Activated CD4-positive, alpha-beta T cell treated with anti-CD3 and anti-CD28 coated beads, Interleukin-2, amount 10 ng/mL, durations not matched to agents 24 days and 14 days (primary cell): ENCODE results near the gene SLC22A2. TPM values are rescaled to one million over a fixed set of nuclear protein-coding genes. Genes with fewer than 3 reads are reported as not detected.

Source experiments
- DNase-seq: peaks from one replicate; pipeline ENCODE4 v3.0.0; 2022
- H3K27ac Mint-ChIP-seq: one replicate; pipeline ENCODE4 v1.8.0; 2022; ENCODE audit warnings: mild to moderate bottlenecking, mixed read lengths
- H3K27me3 Mint-ChIP-seq: one replicate; pipeline ENCODE4 v1.8.0; 2022; ENCODE audit warnings: mixed read lengths
- H3K36me3 Mint-ChIP-seq: one replicate; pipeline ENCODE4 v1.8.0; 2022; ENCODE audit warnings: low read depth, mild to moderate bottlenecking, mixed read lengths
- H3K4me1 Mint-ChIP-seq: one replicate; pipeline ENCODE4 v1.8.0; 2021; ENCODE audit warnings: mixed read lengths
- H3K4me3 Mint-ChIP-seq: one replicate; pipeline ENCODE4 v1.8.0; 2022; ENCODE audit warnings: mild to moderate bottlenecking, moderate library complexity, mixed read lengths
- H3K9me3 Mint-ChIP-seq: one replicate; pipeline ENCODE4 v1.8.0; 2021; ENCODE audit warnings: mixed read lengths
- intact Hi-C: fragments of 100-400 bp; cut with micrococcal nuclease; formaldehyde crosslinking; loops from one replicate; pipeline ENCODE4 v1.15.1; 2023
- total RNA-seq: library from RNA; stranded (reverse); gene quantifications from 2 replicates; pipeline ENCODE4 v1.2.3, GENCODE V29; 2022

The SLC22A2 gene
- total RNA-seq, 1 donor from 2014 or later, result not detected

- no peak for DNase-seq
- peaks cover 3% of the 10 kb centered on the region for H3K4me1 Mint-ChIP-seq
- intact Hi-C loops, result no loop called here
- H3K36me3 Mint-ChIP-seq, result no peaks in the 10 kb centered on the region
- H3K27me3 Mint-ChIP-seq, result peaks cover 6% of the 10 kb centered on the region
- H3K27ac Mint-ChIP-seq, result no peak overlapping the region
- H3K4me3 Mint-ChIP-seq, result no peak overlapping the region
- no peaks in the 10 kb centered on the region for H3K9me3 Mint-ChIP-seq
Measured at GRCh38 chr6:160265869-160266476, 7.4 kb upstream of the SLC22A2 start.

- Mint-ChIP-seq H3K9me3 (no peaks in the 10 kb centered on the region), H3K4me1 (peaks cover 3% of the 10 kb centered on the region), H3K4me3 (no peak overlapping the region), H3K36me3 (no peaks in the 10 kb centered on the region), H3K27ac (no peak overlapping the region), H3K27me3 (peaks cover 6% of the 10 kb centered on the region)
- intact Hi-C loops, result no loop called here
- DNase-seq, result no peak
Measured at GRCh38 chr6:160264061-160264612, 5.5 kb upstream of the SLC22A2 start.

- no peak for DNase-seq
- Mint-ChIP-seq H3K36me3 (no peaks in the 10 kb centered on the region), H3K27ac (no peak overlapping the region), H3K4me3 (no peak overlapping the region), H3K9me3 (no peaks in the 10 kb centered on the region), H3K27me3 (peaks cover 6% of the 10 kb centered on the region), H3K4me1 (peaks cover 3% of the 10 kb centered on the region)
- intact Hi-C loops, result no loop called here
Measured at GRCh38 chr6:160263196-160263939, 4.7 kb upstream of the SLC22A2 start.

- no peak for DNase-seq
- Mint-ChIP-seq H3K4me3 (no peak overlapping the region), H3K9me3 (no peaks in the 10 kb centered on the region), H3K27me3 (no peaks in the 10 kb centered on the region), H3K4me1 (peaks cover 3% of the 10 kb centered on the region), H3K36me3 (no peaks in the 10 kb centered on the region), H3K27ac (no peak overlapping the region)
- intact Hi-C loops, result no loop called here
Measured at GRCh38 chr6:160261991-160262680, 3.5 kb upstream of the SLC22A2 start.

GRCh38 chr6:160260803-160261450, 2.3 kb upstream of the SLC22A2 start:
- H3K36me3 Mint-ChIP-seq, result no peaks in the 10 kb centered on the region
- no peaks in the 10 kb centered on the region for H3K9me3 Mint-ChIP-seq
- DNase-seq, result no peak
- no peak overlapping the region for H3K4me3 Mint-ChIP-seq
- H3K4me1 Mint-ChIP-seq, result no peaks in the 10 kb centered on the region
- H3K27ac Mint-ChIP-seq, result no peak overlapping the region
- intact Hi-C loops, result no loop called here
- H3K27me3 Mint-ChIP-seq, result no peaks in the 10 kb centered on the region

- intact Hi-C loops, result no loop called here
- no peak for DNase-seq
- H3K36me3 Mint-ChIP-seq, result no peaks in the 10 kb centered on the region
- no peaks in the 10 kb centered on the region for H3K9me3 Mint-ChIP-seq
- H3K4me1 Mint-ChIP-seq, result no peaks in the 10 kb centered on the region
- H3K27ac Mint-ChIP-seq, result no peak overlapping the region
- H3K27me3 Mint-ChIP-seq, result no peaks in the 10 kb centered on the region
- no peak overlapping the region for H3K4me3 Mint-ChIP-seq
Measured at GRCh38 chr6:160260367-160260766, 1.7 kb upstream of the SLC22A2 start.

GRCh38 chr6:160259598-160259997, 977 bp upstream of the SLC22A2 start:
- Mint-ChIP-seq H3K4me1 (no peaks in the 10 kb centered on the region), H3K27me3 (no peaks in the 10 kb centered on the region), H3K27ac (no peak overlapping the region), H3K4me3 (no peak overlapping the region), H3K36me3 (no peaks in the 10 kb centered on the region), H3K9me3 (no peaks in the 10 kb centered on the region)
- intact Hi-C loops, result no loop called here
- DNase-seq, result no peak

- DNase-seq, result no peak
- intact Hi-C loops, result no loop called here
- no peak overlapping the region for H3K27ac Mint-ChIP-seq
- H3K27me3 Mint-ChIP-seq, result peaks cover 2% of the 10 kb centered on the region
- no peaks in the 10 kb centered on the region for H3K36me3 Mint-ChIP-seq
- H3K4me3 Mint-ChIP-seq, result no peak overlapping the region
- H3K9me3 Mint-ChIP-seq, result no peaks in the 10 kb centered on the region
- no peaks in the 10 kb centered on the region for H3K4me1 Mint-ChIP-seq
Measured at GRCh38 chr6:160259143-160259425, 463 bp upstream of the SLC22A2 start.

- intact Hi-C loops, result no loop called here
- Mint-ChIP-seq H3K4me3 (no peak overlapping the region), H3K4me1 (peaks cover 2% of the 10 kb centered on the region), H3K36me3 (no peaks in the 10 kb centered on the region), H3K27ac (no peak overlapping the region), H3K27me3 (peaks cover 4% of the 10 kb centered on the region), H3K9me3 (no peaks in the 10 kb centered on the region)
- DNase-seq, result no peak
Measured at GRCh38 chr6:160256445-160256844, 2.2 kb downstream of the SLC22A2 start.

GRCh38 chr6:160254467-160255312, 3.9 kb downstream of the SLC22A2 start:
- H3K4me3 Mint-ChIP-seq, result no peak overlapping the region
- H3K9me3 Mint-ChIP-seq, result no peaks in the 10 kb centered on the region
- peaks cover 4% of the 10 kb centered on the region for H3K27me3 Mint-ChIP-seq
- peaks cover 2% of the 10 kb centered on the region for H3K4me1 Mint-ChIP-seq
- H3K27ac Mint-ChIP-seq, result no peak overlapping the region
- no peak for DNase-seq
- intact Hi-C loops, result no loop called here
- H3K36me3 Mint-ChIP-seq, result no peaks in the 10 kb centered on the region

GRCh38 chr6:160253714-160254113, 4.9 kb downstream of the SLC22A2 start:
- DNase-seq, result no peak
- Mint-ChIP-seq H3K27me3 (peaks cover 5% of the 10 kb centered on the region), H3K27ac (no peak overlapping the region), H3K36me3 (no peaks in the 10 kb centered on the region), H3K4me1 (peaks cover 2% of the 10 kb centered on the region), H3K4me3 (no peak overlapping the region), H3K9me3 (no peaks in the 10 kb centered on the region)
- intact Hi-C loops, result no loop called here

- H3K4me1 Mint-ChIP-seq, result peaks cover 2% of the 10 kb centered on the region
- no peak for DNase-seq
- H3K27me3 Mint-ChIP-seq, result peaks cover 7% of the 10 kb centered on the region
- H3K9me3 Mint-ChIP-seq, result no peaks in the 10 kb centered on the region
- intact Hi-C loops, result no loop called here
- no peaks in the 10 kb centered on the region for H3K36me3 Mint-ChIP-seq
- H3K4me3 Mint-ChIP-seq, result no peak overlapping the region
- H3K27ac Mint-ChIP-seq, result no peak overlapping the region
Measured at GRCh38 chr6:160253292-160253691, 5.3 kb downstream of the SLC22A2 start.

GRCh38 chr6:160252073-160252813, 6.4 kb downstream of the SLC22A2 start:
- H3K27ac Mint-ChIP-seq, result no peak overlapping the region
- no peaks in the 10 kb centered on the region for H3K36me3 Mint-ChIP-seq
- H3K4me1 Mint-ChIP-seq, result peaks cover 2% of the 10 kb centered on the region
- no peak overlapping the region for H3K4me3 Mint-ChIP-seq
- peaks cover 7% of the 10 kb centered on the region for H3K27me3 Mint-ChIP-seq
- DNase-seq, result no peak
- H3K9me3 Mint-ChIP-seq, result no peaks in the 10 kb centered on the region
- intact Hi-C loops, result no loop called here
